Stimulated activated CD8-positive, alpha-beta memory T cell treated with anti-CD3 and anti-CD28 coated beads, Interleukin-2, amount 100 ng/mL, for 48 hours (primary cell): ENCODE measurements around the gene ZSCAN22.
"Not testable (repeated sequence)": the region's sequence is repeated elsewhere in the genome, so short reads cannot be mapped to it uniquely, and the experiment has no call there.

Experiments used
- DNase-seq, 2 donors: peaks; one replicate each; pipeline ENCODE4 v3.0.0-alpha.2; 2020; ENCODE audit warnings: low read depth in 2 of 2

ZSCAN22 gene

GRCh38 chr19:58317476-58318072, 9.2 kb upstream of the ZSCAN22 start:
- DNase-seq = no peak

- no peak for DNase-seq
Measured at GRCh38 chr19:58318297-58318696, 8.5 kb upstream of the ZSCAN22 start.

GRCh38 chr19:58319241-58319640, 7.6 kb upstream of the ZSCAN22 start:
- no peak for DNase-seq

GRCh38 chr19:58325311-58326022, 1.3 kb upstream of the ZSCAN22 start:
- no peak for DNase-seq

DNA sequence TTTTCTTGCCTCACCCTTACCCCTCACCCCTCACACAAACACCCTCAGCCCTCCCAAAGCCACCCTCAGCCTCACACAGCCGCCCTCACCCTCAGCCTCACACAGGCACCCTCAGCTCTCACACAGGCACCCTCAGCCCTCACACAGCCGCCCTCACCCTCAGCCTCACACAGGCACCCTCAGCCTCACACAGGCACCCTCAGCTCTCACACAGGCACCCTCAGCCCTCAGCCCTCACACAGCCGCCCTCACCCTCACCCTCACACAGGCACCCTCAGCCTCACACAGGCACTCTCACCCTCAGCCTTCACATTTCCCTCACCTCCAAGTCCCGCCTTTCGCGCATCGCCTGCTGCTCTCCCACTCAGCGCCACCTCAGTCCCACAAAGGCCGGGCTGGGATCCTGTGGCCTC, 287 bp upstream of the ZSCAN22 start:
- no peak for DNase-seq

DNA sequence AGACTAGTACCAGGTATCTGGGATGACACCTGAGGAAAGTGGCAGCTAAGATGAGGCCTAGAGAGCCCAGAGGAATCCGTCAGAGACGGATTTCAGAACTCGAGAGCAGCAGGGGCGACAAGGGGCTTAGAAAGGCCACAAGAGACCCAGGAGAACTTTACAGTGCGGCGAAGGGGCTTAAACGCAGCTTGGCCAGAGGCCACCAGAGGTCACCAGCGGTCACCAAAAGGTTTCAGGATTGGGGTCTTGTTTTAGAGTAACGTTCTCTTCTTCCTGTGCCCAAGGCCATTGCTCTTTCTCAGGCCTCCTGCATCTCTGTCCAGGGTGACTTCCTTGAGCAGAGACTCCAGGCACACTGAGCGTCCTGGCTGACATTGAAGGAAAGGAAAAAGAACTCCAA, 2.2 kb downstream of the ZSCAN22 start:
- peak in 1 of 2 donors; percentile 14 for DNase-seq

DNA sequence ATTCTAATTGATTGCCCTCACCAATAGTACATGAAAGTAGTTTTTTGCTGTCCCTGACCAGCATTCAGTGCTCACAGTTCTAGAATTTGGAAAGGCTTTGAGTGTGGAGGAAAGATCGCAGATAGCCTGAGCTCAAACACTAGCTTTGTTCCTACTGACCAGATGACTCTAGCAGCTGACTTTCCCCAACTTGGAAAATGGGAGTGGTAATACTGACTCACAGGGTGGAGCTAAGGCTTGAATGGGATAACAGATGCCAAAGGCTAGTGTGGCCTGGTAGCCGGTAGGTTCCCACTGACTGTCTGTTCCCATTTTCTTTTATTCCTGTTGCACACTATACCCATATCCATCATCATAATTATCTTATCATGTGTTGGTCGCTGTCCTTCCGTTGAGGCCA, 3.7 kb downstream of the ZSCAN22 start:
- DNase-seq = no peak

DNA sequence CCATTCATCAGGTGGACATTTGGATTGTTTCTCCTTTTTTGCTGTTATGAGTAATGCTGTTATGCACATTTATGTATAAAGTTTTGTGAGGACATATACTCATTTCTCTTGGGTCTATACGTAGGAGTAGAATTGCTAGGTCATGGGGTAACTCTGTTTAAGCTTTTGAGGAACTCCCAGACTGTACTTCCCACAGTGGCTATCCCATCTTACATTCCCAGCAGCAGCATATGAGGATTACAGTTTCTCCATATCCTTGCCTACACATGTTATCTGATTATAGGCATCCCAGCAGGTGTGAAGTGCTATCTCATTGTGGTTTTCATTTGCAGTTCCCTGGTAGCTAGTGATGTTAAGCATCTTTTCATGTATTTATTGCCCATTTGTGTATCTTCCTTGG, 5.9 kb downstream of the ZSCAN22 start:
- DNase-seq = no peak

DNA sequence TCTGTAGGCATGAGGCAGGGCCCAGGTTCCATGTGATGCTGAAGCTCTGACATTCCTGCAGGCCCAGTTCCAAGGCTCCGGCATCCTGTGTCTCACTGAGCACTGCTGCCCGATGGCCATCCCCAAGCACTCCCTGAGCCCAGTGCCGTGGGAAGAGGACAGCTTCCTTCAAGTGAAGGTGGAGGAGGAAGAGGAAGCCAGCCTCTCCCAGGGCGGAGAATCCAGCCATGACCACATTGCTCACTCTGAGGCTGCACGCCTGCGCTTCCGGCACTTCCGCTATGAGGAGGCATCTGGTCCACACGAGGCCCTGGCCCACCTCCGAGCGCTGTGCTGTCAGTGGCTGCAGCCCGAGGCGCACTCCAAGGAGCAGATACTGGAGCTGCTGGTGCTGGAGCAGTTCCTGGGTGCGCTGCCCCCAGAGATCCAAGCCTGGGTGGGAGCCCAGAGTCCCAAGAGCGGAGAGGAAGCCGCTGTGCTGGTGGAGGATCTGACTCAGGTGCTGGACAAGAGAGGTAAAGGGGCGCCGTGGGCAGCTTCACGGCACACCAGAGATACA, 8.0 kb downstream of the ZSCAN22 start:
- DNase-seq = no peak

DNA sequence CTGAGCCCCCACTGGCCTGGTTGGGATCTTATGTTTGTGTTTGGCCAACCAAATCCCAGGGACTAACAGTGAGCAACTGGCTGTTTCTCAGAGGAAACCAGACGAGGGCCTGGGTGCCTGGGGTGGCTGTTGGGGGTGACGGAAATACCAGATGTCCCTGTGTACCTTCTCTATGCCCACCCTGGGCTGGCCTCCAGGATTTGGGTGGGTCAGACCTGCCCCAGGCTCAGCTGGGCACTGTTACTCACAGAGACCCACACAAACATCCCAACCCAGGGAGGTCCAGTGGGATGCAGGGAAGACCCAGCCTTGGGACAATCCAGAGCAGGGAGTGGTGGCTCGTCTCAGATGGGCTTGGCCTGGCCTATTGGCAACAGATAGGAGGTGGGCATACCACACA, 8.8 kb downstream of the ZSCAN22 start:
- no peak for DNase-seq

GRCh38 chr19:58336216-58336615, 9.4 kb downstream of the ZSCAN22 start:
- DNase-seq = no peak

DNA sequence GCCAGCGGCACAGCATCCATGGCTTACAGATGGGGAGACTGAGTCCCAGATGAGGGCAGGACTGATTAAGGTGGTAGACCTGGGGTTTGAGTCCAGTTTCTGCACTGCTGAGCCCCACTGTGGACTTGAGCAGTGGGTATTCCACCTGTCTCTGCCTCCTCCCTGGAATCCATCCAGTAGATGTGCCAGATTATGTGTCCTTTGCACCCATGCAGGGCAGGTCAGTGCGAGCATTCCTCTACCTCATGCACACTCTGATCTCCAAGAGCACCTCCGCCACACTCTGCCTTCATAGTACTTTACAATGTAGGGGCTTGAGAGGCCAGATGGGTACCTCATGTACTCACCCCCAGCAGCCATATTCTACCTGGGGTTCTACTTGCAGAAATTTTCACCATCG, 10.0 kb downstream of the ZSCAN22 start:
- no peak for DNase-seq

GRCh38 chr19:58338336-58338735, 11.5 kb downstream of the ZSCAN22 start:
- DNase-seq = no peak

DNA sequence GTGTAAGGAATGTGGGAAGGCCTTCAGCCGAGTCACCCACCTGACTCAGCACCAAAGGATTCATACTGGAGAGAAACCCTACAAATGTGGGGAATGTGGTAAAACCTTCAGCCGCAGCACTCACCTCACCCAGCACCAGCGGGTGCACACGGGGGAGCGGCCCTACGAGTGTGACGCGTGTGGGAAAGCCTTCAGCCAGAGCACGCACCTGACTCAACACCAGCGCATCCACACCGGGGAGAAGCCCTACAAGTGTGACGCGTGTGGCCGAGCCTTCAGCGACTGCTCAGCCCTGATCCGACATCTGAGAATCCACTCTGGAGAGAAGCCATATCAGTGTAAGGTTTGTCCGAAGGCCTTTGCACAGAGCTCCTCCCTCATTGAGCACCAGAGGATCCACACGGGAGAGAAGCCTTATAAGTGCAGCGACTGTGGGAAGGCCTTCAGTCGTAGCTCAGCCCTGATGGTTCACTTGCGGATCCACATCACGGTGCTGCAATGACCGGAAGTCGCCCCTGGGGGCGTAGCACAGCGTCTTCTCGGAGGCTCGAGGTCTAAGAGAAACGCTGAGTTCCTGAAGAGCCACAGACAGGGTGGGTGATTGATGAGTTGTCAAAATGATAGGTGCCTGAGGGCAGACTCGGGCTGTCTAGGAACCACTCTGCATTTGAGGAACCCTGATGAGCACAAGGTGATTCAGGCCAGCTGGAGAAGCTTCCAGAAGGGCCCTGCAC, 12.2 kb downstream of the ZSCAN22 start:
- DNase-seq = no peak

GRCh38 chr19:58345558-58345957, 18.8 kb downstream of the ZSCAN22 start:
- no peak for DNase-seq

GRCh38 chr19:58346961-58347929, 20.5 kb downstream of the ZSCAN22 start:
- peak; percentile 59 to 70 for DNase-seq

- not testable (repeated sequence) for DNase-seq
Measured at GRCh38 chr19:58348080-58348479, 21.3 kb downstream of the ZSCAN22 start.

DNA sequence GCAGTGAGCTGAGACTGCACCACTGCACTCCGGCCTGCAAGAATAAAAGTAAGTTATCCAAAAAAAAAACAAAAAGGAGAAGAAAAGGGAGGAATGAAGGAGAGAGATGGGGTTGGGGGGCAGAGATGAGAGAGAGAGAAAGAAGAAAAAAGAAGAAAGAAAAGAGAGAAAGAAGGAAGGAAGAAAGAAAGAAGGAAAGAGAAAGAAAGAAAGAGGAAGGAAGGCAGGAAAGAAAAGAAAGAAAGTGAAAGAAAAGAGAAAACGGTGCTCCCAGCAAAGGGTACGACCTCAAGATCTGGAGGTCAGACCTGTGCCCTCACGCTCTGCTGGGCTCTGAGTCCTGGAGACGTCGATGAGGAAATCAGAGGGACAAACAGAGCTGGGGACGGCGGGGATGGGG, 22.8 kb downstream of the ZSCAN22 start:
- no peak for DNase-seq

DNA sequence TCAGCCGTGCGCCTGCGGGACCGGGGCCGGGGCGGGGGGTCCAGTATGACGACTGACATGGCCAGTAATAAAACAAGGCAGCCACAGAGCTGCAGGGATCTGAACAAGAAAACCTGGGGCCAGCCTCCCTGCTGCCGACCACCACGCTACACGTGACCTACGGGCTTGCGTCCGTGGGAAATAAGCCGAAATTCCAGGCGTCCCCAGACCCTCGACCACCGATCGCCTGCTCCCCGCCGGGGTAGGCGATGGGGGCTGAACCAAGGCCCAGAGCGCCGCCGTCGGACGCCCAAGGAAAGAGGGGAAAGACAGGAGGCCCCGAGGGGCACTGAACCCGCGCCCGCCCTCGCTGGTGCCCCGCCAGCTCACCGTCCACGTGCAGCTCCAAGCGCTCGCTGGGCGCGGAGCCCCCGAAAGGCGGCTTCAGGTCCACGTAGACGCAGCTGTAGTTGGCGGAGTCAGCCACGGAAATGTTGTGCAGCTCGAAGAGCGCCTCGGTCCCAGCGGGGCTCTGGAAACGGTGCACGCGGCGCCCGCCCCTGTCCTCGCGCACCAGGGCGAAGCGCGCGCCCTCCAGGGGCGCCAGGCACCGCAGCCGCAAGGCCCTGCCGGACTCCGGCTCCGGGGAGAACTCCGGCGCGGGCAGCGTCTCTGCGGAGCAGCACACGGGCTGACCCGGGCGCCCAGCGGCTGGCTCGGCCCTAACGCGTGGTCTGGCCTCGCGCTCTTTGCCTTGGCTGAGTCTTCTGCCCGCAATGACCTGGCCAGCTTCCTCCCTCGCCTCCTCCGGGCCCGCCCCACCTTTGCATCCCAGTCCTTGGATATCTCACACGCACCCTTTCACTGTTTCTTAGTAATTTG, 23.4 kb downstream of the ZSCAN22 start:
- DNase-seq = no peak

DNA sequence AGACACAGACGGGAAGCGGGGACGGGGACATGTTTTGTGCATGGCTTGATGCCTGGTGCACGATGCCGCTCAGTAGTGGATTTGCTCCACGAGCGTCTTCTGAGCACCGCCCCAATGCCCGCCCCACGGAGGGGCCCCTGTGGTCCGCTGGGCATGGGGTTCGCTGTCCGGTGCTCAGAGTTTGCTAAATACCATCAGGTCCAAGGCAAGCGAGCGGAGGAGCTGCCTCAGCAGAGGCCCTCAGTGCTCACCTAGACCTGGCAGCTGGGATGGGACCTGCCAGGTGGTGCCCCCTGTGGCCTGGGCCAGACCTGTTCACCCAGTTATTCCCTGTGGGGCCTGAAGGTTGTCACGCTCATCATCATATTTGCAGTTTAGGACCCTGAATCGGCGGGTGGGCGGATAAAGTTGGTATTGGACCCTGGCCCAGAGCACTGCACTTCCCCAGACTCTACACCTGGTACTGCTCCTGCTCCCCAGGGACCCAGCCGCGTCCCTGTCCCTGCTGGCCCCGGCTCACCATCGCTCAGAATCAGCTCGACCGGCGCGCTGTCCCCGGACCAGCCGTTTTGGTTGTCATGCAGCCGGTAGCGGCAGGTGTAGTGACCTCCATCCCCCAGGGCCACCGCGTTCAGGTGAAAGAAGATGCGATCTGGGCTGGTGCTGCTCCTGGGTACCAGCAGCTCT, 24.2 kb downstream of the ZSCAN22 start:
- no peak for DNase-seq
